ENCODE data around the gene NEDD4. TPM values are rescaled to one million over a fixed set of nuclear protein-coding genes. Genes with fewer than 3 reads are reported as not detected.

Gene NEDD4
- total RNA-seq, 4 donors from 2014 or later, result 36.3 to 87.1 (median 72.3) TPM

DNA sequence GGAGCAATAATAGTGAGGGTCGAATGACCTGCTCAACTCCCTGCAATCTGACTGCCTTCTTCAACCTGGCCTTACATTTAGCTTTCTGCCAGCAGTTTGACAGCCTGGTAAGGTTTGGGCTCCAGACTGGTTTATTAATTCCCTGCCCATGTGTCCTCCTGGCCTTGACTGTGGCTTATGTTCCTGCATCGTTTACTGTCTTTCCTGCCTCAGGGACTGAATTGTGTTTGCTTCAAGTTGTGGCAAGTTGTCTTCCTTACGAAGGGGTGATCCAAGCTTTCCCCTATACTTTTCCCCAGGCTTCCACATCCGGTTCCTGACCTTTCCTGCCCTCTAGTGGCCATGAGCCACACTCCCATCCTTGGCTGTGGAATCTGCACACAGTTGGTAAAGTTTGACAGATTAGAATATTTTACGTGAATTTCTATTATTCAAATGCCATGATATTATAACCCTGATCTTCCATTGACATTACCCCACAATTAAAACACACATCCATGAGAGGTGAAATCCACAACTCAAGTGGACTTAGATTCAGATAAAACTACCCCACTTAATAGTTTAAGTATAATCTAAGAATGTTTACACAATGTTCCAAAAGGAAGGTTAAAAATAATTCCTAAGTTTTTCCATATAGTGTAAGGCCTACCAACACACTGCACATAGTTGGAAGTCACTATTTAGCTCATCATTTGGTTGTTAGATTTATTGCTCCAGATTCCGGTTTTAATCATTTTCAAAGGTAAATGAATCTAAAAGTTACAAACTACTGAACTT lies 95.7 kb downstream of the NEDD4 start:
- Histone ChIP-seq H3K27me3 (no peaks in the 10 kb centered on the region), H3K9me3 (no peaks in the 10 kb centered on the region), H3K4me3 (no peak overlapping the region), H3K4me1 (no peaks in the 10 kb centered on the region), H3K27ac (peak overlapping the region in 1 of 4 donors; percentile 23), H3K36me3 (no peaks in the 10 kb centered on the region)
- TF ChIP-seq, protein P1, sequence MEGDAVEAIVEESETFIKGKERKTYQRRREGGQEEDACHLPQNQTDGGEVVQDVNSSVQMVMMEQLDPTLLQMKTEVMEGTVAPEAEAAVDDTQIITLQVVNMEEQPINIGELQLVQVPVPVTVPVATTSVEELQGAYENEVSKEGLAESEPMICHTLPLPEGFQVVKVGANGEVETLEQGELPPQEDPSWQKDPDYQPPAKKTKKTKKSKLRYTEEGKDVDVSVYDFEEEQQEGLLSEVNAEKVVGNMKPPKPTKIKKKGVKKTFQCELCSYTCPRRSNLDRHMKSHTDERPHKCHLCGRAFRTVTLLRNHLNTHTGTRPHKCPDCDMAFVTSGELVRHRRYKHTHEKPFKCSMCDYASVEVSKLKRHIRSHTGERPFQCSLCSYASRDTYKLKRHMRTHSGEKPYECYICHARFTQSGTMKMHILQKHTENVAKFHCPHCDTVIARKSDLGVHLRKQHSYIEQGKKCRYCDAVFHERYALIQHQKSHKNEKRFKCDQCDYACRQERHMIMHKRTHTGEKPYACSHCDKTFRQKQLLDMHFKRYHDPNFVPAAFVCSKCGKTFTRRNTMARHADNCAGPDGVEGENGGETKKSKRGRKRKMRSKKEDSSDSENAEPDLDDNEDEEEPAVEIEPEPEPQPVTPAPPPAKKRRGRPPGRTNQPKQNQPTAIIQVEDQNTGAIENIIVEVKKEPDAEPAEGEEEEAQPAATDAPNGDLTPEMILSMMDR (IDR thresholded peaks at IDR 0.05), result peak; percentile 23 to 70 (median 55)
- TF ChIP-seq POLR2A (IDR thresholded peaks at IDR 0.05), result no peak
- peak in 1 of 3 donors; percentile 64 for DNase-seq

DNA sequence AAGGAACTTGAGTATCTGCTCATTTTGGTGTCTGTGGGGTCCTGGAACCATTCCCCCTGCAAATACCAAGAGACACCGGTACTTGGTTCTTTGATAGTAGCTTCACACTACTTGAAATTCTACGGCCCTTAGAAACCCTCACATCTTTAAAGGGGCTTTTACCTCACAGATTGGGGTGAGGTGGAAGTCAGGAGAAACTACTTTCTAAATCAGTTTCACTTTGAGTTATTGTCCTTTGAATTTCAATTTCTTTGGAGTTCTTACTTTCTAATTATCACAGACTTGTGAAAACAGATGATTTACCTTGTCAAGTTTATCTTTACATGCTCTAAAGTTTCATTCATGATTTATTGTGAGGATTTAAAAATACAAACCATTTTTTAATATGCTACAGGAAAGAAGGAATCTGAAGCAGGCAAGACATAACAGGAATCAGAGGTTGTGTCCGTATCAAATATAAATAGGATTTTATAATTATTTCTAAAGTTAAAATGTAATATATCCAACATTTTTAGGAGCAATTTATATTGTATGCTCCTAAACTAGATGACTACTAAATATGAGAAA lies 98.9 kb downstream of the NEDD4 start:
- Histone ChIP-seq H3K27me3 (no peaks in the 10 kb centered on the region), H3K4me1 (no peaks in the 10 kb centered on the region), H3K9me3 (no peaks in the 10 kb centered on the region), H3K27ac (no peak overlapping the region), H3K4me3 (no peak overlapping the region), H3K36me3 (no peaks in the 10 kb centered on the region)
- no peak for TF ChIP-seq POLR2A (IDR thresholded peaks at IDR 0.05)
- TF ChIP-seq, protein P1 (IDR thresholded peaks at IDR 0.05), result no peak
- DNase-seq, result no peak

DNA sequence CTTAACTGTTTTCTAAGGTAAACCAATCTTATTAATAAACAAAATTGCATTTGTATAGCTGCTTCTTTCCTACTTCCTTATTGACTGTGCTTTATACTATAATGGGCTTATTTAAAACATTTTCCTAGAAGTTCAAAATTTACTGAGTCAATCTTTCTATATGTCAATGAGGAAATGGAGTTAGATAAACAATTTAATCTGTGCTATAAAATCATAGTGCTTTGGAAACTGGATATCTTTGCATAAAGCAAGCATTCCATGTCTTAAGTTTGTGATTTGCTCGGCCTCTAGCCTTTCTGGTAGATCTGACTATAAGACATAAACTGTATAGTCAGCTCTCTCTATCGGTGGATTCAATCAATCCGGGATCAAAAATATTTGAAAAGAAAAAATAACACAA lies 99.6 kb downstream of the NEDD4 start:
- TF ChIP-seq POLR2A (IDR thresholded peaks at IDR 0.05), result no peak
- TF ChIP-seq, protein P1 (IDR thresholded peaks at IDR 0.05), result no peak
- H3K4me3 ChIP-seq, result no peak overlapping the region
- no peaks in the 10 kb centered on the region for H3K27me3 ChIP-seq
- no peak overlapping the region for H3K27ac ChIP-seq
- H3K36me3 ChIP-seq, result no peaks in the 10 kb centered on the region
- H3K9me3 ChIP-seq, result no peaks in the 10 kb centered on the region
- DNase-seq, result no peak
- no peaks in the 10 kb centered on the region for H3K4me1 ChIP-seq

- DNase-seq, result no peak
- Histone ChIP-seq H3K27ac (no peak overlapping the region), H3K27me3 (no peaks in the 10 kb centered on the region), H3K4me1 (no peaks in the 10 kb centered on the region), H3K9me3 (no peaks in the 10 kb centered on the region), H3K4me3 (no peak overlapping the region), H3K36me3 (no peaks in the 10 kb centered on the region)
- TF ChIP-seq, protein P1 (IDR thresholded peaks at IDR 0.05), result no peak
- no peak for TF ChIP-seq POLR2A (IDR thresholded peaks at IDR 0.05)
Measured at GRCh38 chr15:55891196-55891595, 102.2 kb downstream of the NEDD4 start.

- no peaks in the 10 kb centered on the region for H3K27me3 ChIP-seq
- H3K4me1 ChIP-seq, result no peaks in the 10 kb centered on the region
- peaks cover 0 to 4% (median 0%) of the 10 kb centered on the region in 3 donors for H3K36me3 ChIP-seq
- TF ChIP-seq POLR2A (IDR thresholded peaks at IDR 0.05), result no peak
- TF ChIP-seq, protein P1 (IDR thresholded peaks at IDR 0.05), result no peak
- DNase-seq, result no peak
- no peak overlapping the region for H3K4me3 ChIP-seq
- H3K27ac ChIP-seq, result no peak overlapping the region
- no peaks in the 10 kb centered on the region for H3K9me3 ChIP-seq
Measured at GRCh38 chr15:55884223-55884622, 109.2 kb downstream of the NEDD4 start.

Measured in Peyer's patch (tissue), 4 donors.